ENCODE results near the gene ZNF750.

DNA sequence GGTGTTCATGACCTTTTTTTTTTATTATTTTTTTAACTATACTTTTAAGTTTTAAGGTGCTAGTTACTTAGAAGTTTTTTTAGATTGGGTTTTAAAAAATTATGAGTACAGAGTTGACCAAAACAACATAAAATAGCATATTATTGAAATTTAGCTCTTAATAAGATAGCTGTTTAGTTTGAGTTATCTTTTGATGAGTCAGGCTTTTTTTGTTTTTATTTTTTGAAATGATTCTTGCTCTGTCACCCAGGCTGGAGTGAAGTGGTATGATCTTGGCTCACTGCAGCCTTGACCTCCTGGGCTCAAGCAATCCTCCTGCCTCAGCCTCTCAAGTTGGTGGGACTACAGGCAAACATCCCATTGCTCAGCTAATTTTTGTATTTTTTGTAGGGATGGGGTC, 13.6 kb downstream of the ZNF750 start:
- TF ChIP-seq CTCF (IDR thresholded peaks at IDR 0.05; ENCODE audit: low read length) (no peak), EZH2phosphoT487 (IDR thresholded peaks at IDR 0.05; ENCODE audit: low read length) (no peak), EZH2 (optimal IDR thresholded peaks at IDR 0.05; ENCODE audit: low read depth, low read length) (no peak)

Data from MM.1S (cell line).